Ectodermal cell (in vitro differentiated cells): ENCODE results near the gene OVCH1.

ENCODE experiments used
- H3K27ac ChIP-seq: 2 replicates; pipeline ENCODE4 v1.7.0; 2013; ENCODE audit warnings: mild to moderate bottlenecking, low read depth, low read length; ENCODE audit not compliant: insufficient read depth, poor library complexity, severe bottlenecking
- H3K27me3 ChIP-seq: 2 replicates; pipeline ENCODE4 v1.7.0; 2013; ENCODE audit warnings: mild to moderate bottlenecking, low read length; ENCODE audit not compliant: insufficient read depth, control insufficient read depth, poor library complexity, severe bottlenecking
- H3K36me3 ChIP-seq: one replicate; pipeline ENCODE4 v1.7.0; 2013; ENCODE audit warnings: low read length; ENCODE audit not compliant: control insufficient read depth, insufficient read depth
- H3K4me1 ChIP-seq: one replicate; pipeline ENCODE4 v1.7.0; 2013; ENCODE audit warnings: low read length; ENCODE audit not compliant: control insufficient read depth, insufficient read depth
- H3K4me3 ChIP-seq: 2 replicates; pipeline ENCODE4 v1.7.0; 2013; ENCODE audit warnings: low read depth, low read length, control low read depth; ENCODE audit not compliant: insufficient read depth
- H3K9me3 ChIP-seq: 2 replicates; pipeline ENCODE4 v1.7.0; 2013; ENCODE audit warnings: mild to moderate bottlenecking, low read length, moderate library complexity; ENCODE audit not compliant: control insufficient read depth
- WGBS, 2 experiments: methylation state at CpG; one replicate each; pipeline ENCODE4 v1.1.7; 2013; ENCODE audit warnings: missing lambda C conversion rate in 2 of 2; 5-methylcytosine and 5-hydroxymethylcytosine counted together

Gene OVCH1

GRCh38 chr12:29530436-29530835, 33.0 kb upstream of the OVCH1 start:
- Histone ChIP-seq H3K4me1 (no peaks in the 10 kb centered on the region), H3K27me3 (no peaks in the 10 kb centered on the region), H3K4me3 (no peak overlapping the region), H3K9me3 (no peaks in the 10 kb centered on the region), H3K36me3 (no peaks in the 10 kb centered on the region), H3K27ac (no peak overlapping the region)
- 88 to 96% methylated on average over 4 of the region's 4 CpGs for WGBS, 2 experiments

GRCh38 chr12:29528161-29528560, 30.7 kb upstream of the OVCH1 start:
- Histone ChIP-seq H3K4me1 (no peaks in the 10 kb centered on the region), H3K36me3 (no peaks in the 10 kb centered on the region), H3K27ac (no peak overlapping the region), H3K27me3 (no peaks in the 10 kb centered on the region), H3K4me3 (no peak overlapping the region), H3K9me3 (no peaks in the 10 kb centered on the region)
- 92 to 98% methylated on average over 4 of the region's 4 CpGs for WGBS, 2 experiments

GRCh38 chr12:29521951-29522350, 24.5 kb upstream of the OVCH1 start:
- WGBS, 2 experiments, result 90 to 98% methylated on average over 2 of the region's 2 CpGs
- Histone ChIP-seq H3K9me3 (no peaks in the 10 kb centered on the region), H3K36me3 (no peaks in the 10 kb centered on the region), H3K4me1 (no peaks in the 10 kb centered on the region), H3K27ac (no peak overlapping the region), H3K4me3 (no peak overlapping the region), H3K27me3 (no peaks in the 10 kb centered on the region)

GRCh38 chr12:29519585-29520182, 22.2 kb upstream of the OVCH1 start:
- Histone ChIP-seq H3K27me3 (no peaks in the 10 kb centered on the region), H3K4me1 (no peaks in the 10 kb centered on the region), H3K36me3 (no peaks in the 10 kb centered on the region)

GRCh38 chr12:29518407-29518806, 20.9 kb upstream of the OVCH1 start:
- Histone ChIP-seq H3K4me1 (no peaks in the 10 kb centered on the region), H3K4me3 (no peak overlapping the region), H3K27me3 (no peaks in the 10 kb centered on the region), H3K36me3 (no peaks in the 10 kb centered on the region), H3K9me3 (no peaks in the 10 kb centered on the region), H3K27ac (no peak overlapping the region)
- WGBS, 2 experiments, result 96 to 100% methylated on average over 2 of the region's 2 CpGs

More at GRCh38 chr12:29519585-29520182, 22.2 kb upstream of the OVCH1 start:
- Histone ChIP-seq H3K9me3 (no peaks in the 10 kb centered on the region), H3K4me3 (no peak overlapping the region), H3K27ac (no peak overlapping the region)

- Histone ChIP-seq H3K4me1 (no peaks in the 10 kb centered on the region), H3K27me3 (no peaks in the 10 kb centered on the region), H3K4me3 (no peak overlapping the region), H3K9me3 (no peaks in the 10 kb centered on the region), H3K36me3 (no peaks in the 10 kb centered on the region), H3K27ac (no peak overlapping the region)
- 92 to 95% methylated on average over 7 of the region's 7 CpGs for WGBS, 2 experiments
Measured at GRCh38 chr12:29517264-29517663, 19.8 kb upstream of the OVCH1 start.

GRCh38 chr12:29516431-29516875, 19.0 kb upstream of the OVCH1 start:
- Histone ChIP-seq H3K4me1 (no peaks in the 10 kb centered on the region), H3K36me3 (no peaks in the 10 kb centered on the region), H3K9me3 (no peaks in the 10 kb centered on the region), H3K27ac (no peak overlapping the region), H3K4me3 (no peak overlapping the region), H3K27me3 (no peaks in the 10 kb centered on the region)
- 78 to 95% methylated on average over 2 of the region's 2 CpGs for whole genome bisulfite sequencing, 2 experiments

GRCh38 chr12:29510591-29511185, 13.2 kb upstream of the OVCH1 start:
- peaks cover 17% of the 10 kb centered on the region for H3K4me1 ChIP-seq
- H3K27ac ChIP-seq, result no peak overlapping the region
- H3K27me3 ChIP-seq, result no peaks in the 10 kb centered on the region
- WGBS, 2 experiments, result 73 to 85% methylated on average over 6 of the region's 6 CpGs
- H3K36me3 ChIP-seq, result no peaks in the 10 kb centered on the region
- H3K4me3 ChIP-seq, result no peak overlapping the region
- no peaks in the 10 kb centered on the region for H3K9me3 ChIP-seq

GRCh38 chr12:29509503-29509902, 12.0 kb upstream of the OVCH1 start:
- H3K27ac ChIP-seq, result no peak overlapping the region
- no peaks in the 10 kb centered on the region for H3K36me3 ChIP-seq
- H3K4me3 ChIP-seq, result no peak overlapping the region
- H3K4me1 ChIP-seq, result peaks cover 17% of the 10 kb centered on the region
- H3K27me3 ChIP-seq, result no peaks in the 10 kb centered on the region
- H3K9me3 ChIP-seq, result no peaks in the 10 kb centered on the region
- WGBS, 2 experiments, result 88 to 89% methylated on average over 1 of the region's 1 CpG

GRCh38 chr12:29508949-29509348, 11.5 kb upstream of the OVCH1 start:
- H3K36me3 ChIP-seq, result no peaks in the 10 kb centered on the region
- WGBS, 2 experiments, result 93 to 96% methylated on average over 2 of the region's 2 CpGs
- H3K27me3 ChIP-seq, result no peaks in the 10 kb centered on the region
- H3K4me3 ChIP-seq, result no peak overlapping the region
- no peaks in the 10 kb centered on the region for H3K9me3 ChIP-seq
- peaks cover 17% of the 10 kb centered on the region for H3K4me1 ChIP-seq
- no peak overlapping the region for H3K27ac ChIP-seq
